NCI-H446 treated with DMSO at 0.1 percent for 48 hours (cell line): ENCODE measurements around the gene SPTBN1.
"Not testable (repeated sequence)": the region's sequence is repeated elsewhere in the genome, so short reads cannot be mapped to it uniquely, and the experiment has no call there.

ENCODE experiments used
- DNase-seq: peaks from one replicate; lab custom pipeline; 2025; lab: John Stamatoyannopoulos, UW

SPTBN1 gene

GRCh38 chr2:54470266-54470938, 14.3 kb downstream of the SPTBN1 start:
- no peak for DNase-seq

- DNase-seq: peak; percentile 55
These were observed 15.1 kb downstream of the SPTBN1 start for GRCh38 chr2:54471221-54471711.

GRCh38 chr2:54473851-54474250, 17.7 kb downstream of the SPTBN1 start:
- DNase-seq: no peak

- DNase-seq: no peak
These were observed 19.2 kb downstream of the SPTBN1 start for GRCh38 chr2:54475285-54475684.

GRCh38 chr2:54475919-54476318, 19.8 kb downstream of the SPTBN1 start:
- no peak for DNase-seq

GRCh38 chr2:54476852-54477251, 20.7 kb downstream of the SPTBN1 start:
- DNase-seq: no peak

GRCh38 chr2:54477896-54478295, 21.8 kb downstream of the SPTBN1 start:
- no peak for DNase-seq

GRCh38 chr2:54478899-54479298, 22.8 kb downstream of the SPTBN1 start:
- no peak for DNase-seq

- DNase-seq: no peak
These were observed 23.3 kb downstream of the SPTBN1 start for GRCh38 chr2:54479424-54479823.

- no peak for DNase-seq
These were observed 23.9 kb downstream of the SPTBN1 start for GRCh38 chr2:54480025-54480424.

GRCh38 chr2:54481686-54482085, 25.6 kb downstream of the SPTBN1 start:
- no peak for DNase-seq

- DNase-seq: peak; percentile 67
These were observed 26.6 kb downstream of the SPTBN1 start for GRCh38 chr2:54482715-54483114.

- no peak for DNase-seq
These were observed 27.3 kb downstream of the SPTBN1 start for GRCh38 chr2:54483426-54483825.

GRCh38 chr2:54485756-54486155, 29.6 kb downstream of the SPTBN1 start:
- DNase-seq: not testable (repeated sequence)

GRCh38 chr2:54486766-54487165, 30.6 kb downstream of the SPTBN1 start:
- DNase-seq: no peak

GRCh38 chr2:54490863-54491262, 34.7 kb downstream of the SPTBN1 start:
- DNase-seq: no peak

GRCh38 chr2:54492335-54492734, 36.2 kb downstream of the SPTBN1 start:
- DNase-seq: no peak

GRCh38 chr2:54494087-54494486, 38.0 kb downstream of the SPTBN1 start:
- DNase-seq: no peak

- no peak for DNase-seq
These were observed 40.8 kb downstream of the SPTBN1 start for GRCh38 chr2:54496920-54497319.

GRCh38 chr2:54497763-54498680, 41.9 kb downstream of the SPTBN1 start:
- DNase-seq: peak; percentile 20

- DNase-seq: peak; percentile 47
These were observed 43.5 kb downstream of the SPTBN1 start for GRCh38 chr2:54499661-54500060.

- no peak for DNase-seq
These were observed 44.5 kb downstream of the SPTBN1 start for GRCh38 chr2:54500404-54501205.
